ENCODE data around the gene ULK3.

ULK3 gene

DNA sequence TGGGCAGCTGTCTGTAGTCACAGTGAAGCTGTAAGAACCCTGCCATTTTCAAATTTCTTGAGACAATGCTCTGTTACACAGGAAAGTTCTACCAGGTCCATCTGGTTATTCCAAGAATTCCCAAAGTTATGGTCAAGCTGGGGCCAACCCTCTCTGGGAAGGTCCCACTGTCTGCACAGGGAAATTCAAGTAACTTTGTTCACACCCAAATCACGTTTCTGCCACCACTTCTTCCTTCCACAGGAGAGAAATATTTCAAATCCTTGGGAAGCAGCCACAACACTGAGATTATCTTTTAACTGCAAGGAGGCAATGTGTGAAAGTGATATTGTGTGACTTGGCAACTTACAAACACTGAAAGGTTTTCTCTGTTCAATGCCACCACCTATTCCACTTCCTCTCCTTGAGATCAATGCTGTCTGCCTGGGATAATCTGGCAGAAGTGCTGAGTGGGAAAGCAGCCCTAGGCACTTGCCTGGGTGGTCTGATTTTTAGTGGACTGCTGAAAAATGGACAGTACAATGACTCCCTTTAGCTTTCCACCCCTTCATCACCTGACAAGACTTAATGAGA is 24.6 kb upstream of the ULK3 start:
- DNase-seq (ENCODE audit: low read depth) = no peak

- no peak for DNase-seq (ENCODE audit: low read depth)
Measured at GRCh38 chr15:74866090-74866489, 23.1 kb upstream of the ULK3 start.

DNA sequence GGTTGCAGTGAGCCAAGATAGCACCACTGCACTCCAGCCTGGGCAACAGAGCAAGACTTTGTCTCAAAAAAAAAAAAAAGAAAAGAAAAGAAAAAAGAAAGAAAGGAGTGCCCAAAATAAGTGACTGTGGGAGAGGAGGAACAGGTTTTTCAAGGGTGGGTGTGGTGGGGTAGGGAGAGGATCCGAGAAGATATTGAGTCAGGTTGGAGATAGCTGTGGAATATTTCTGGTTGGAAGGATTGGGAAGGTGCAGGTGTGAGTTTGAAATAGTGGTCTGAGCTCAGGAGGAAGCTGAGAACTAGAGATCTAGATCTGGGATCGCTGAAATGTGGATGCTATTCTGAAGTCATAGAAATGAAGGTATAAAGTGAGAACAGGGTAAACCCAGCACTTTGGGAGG is 22.4 kb upstream of the ULK3 start:
- no peak for DNase-seq (ENCODE audit: low read depth)

DNA sequence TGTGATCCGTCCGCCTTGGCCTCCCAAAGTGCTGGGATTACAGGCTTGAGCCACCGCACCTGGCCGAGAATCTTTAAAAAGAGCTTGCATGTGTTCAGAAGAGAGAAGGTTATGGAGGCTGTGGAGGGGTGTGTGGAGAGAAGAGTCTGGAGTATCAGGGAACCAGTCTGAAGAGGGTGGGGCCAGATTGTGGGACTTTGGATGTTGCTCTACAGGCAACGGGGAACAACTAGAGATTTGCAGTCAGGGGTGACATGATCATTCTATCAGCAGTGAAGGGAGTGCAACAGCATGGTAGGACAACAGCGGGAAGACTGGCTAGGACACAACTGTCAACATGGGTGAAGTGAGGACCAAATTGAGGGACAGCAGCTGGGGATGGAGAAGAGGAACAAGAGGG is 21.3 kb upstream of the ULK3 start:
- DNase-seq (ENCODE audit: low read depth) = no peak

- DNase-seq (ENCODE audit: low read depth) = no peak
Measured at GRCh38 chr15:74863239-74864056, 20.5 kb upstream of the ULK3 start.

DNA sequence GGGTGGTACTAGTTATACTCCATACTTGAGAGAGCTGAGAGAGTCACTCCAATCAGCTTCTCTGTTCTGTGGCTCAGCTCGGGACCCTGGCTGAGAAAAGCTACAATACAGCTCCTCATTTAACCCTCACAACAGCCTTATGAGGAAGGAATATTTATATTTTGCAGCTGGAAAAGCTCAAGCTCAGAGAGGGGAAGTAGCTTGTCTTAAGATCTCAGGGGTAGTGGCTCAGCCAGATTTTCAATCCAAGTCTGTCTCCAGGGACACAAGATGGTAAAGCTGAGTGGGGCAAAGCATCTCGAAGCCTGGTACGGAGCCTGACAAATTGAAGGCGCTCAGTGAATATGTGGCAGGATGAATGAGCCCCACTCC is 15.4 kb upstream of the ULK3 start:
- no peak for DNase-seq (ENCODE audit: low read depth)

- no peak for DNase-seq (ENCODE audit: low read depth)
Measured at GRCh38 chr15:74857671-74858368, 14.9 kb upstream of the ULK3 start.

DNA sequence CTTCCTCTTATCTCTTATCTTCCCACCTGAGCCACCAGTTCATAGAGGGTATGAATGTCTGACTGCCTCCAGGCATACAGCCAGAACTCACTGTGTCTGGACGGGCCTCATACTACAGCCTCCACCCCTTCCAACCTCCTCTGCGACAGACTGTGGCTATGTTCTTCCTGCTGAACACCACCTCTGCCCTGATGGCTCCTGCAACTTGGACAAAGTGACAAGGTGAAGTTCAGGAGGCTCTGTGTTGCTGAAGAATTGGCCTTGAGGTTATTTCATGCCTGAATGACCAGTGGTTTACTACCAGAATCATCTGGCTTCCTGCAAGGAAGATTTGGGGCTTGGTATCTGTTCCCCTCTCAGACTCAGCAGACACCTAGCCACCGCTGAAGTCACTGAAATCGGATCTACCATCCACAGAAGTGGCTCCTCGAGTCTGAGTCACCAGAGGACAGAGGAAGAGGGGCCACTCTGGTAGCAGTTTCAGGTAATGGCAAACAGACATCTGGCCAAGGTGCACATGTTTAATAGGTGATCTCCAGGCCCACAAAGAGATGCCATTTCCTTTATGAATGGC is 14.2 kb upstream of the ULK3 start:
- no peak for DNase-seq (ENCODE audit: low read depth)

DNA sequence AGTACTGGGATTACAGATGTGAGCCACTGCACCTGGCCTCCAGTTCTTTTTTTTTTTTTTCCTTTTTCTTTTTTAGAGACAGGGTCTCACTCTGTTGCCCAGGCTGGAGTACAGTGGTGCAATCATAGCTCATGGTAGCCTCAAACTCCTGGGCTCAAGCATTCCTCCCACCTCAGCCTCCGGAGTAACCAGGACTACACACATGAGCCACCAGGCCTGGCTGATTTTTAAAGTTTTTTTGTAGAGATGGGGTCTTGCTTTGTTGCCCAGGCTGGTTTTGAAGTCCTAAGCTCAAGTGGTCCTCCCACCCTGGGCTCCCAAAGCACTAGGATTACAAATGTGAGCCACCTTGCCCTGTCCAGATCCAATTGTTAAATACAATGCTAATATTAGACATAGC is 13.6 kb upstream of the ULK3 start:
- no peak for DNase-seq (ENCODE audit: low read depth)

DNA sequence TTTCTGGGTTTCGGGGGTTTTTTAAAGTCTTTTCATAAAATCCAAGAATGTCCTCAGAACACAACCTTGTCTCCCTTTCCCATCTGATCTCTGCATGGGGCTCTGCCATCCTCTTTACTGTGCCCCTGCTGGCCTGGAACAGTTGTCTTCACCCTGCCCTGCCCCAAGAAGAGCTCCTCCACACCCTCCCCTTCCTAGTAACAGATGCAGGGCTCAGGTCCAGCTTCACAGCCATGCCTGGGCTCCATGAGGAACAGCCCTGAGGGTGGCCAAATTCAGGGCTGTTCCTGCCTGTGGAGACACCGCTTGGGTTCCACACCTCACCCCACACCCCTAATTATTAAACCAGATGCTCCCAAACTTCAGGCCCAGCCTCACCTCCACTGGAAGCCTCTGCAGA is 12.9 kb upstream of the ULK3 start:
- no peak for DNase-seq (ENCODE audit: low read depth)

DNA sequence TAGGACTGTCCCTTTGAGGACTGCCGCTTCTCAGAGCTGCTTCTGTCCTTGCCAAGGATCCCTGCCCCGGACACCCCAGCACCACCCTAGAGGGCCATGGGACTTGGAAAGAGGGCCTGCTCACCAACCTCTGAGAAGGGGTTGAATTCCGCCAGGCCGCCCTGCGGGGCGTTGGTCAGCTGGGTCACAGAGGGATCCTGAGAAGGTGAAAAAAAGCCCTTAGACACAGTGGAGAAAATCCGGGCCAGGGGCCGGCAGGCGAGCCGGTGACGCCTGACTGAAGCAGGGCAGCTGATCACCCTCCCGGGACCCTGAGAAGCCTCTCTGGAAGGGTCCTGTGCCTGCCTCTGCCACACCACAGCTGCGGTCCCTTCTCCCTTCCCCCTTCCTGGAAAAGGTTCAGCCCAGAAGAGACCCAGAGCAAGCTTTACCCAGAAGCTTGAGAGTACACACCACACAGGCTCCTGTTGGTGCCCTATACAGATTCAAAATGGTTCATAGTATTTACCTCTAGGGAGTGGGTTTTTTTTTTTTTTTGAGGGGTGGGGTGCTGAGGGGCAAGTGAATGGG is 11.6 kb upstream of the ULK3 start:
- DNase-seq (ENCODE audit: low read depth) = no peak

GRCh38 chr15:74851960-74852359 is 9.0 kb upstream of the ULK3 start:
- no peak for DNase-seq (ENCODE audit: low read depth)

DNA sequence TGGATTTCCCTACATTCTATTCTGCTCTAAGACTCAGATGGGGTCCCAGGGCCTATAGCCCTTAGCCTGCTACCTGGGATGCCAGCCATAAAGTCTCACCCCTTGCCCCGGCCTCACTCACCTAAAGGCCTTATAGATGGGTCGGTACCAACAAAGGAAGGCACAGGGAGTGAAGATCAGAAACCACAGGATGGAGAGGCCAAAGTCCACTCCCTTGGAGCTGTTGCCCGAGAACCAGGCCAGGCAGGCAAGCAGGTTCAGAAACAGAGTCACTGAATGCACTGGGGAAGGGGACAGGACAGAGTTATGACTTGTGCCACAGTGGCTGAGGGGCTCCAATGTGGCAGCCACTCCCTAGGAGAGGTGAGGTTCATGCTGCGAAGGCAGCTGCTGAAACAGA is 7.4 kb upstream of the ULK3 start:
- DNase-seq (ENCODE audit: low read depth) = no peak

DNA sequence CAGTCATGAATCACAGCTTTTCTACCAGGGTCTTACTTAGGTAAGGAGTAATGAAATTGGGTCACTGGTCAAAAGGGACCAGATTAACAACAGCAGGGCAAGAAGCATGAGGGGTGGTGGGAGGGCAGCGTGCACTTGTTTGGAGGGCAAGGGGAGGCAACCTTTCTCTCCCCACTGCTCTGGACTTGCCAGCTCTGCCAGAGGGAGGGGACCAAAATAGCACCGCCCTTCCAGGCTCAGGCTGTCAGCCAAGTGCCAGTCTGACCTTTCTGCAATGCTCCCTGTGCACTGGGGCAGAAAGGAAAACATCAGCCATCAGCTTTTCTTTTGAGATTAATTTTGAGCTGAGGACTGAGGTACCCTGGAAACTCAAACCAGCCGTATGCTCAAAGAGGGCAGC is 4.5 kb upstream of the ULK3 start:
- DNase-seq (ENCODE audit: low read depth) = no peak

DNA sequence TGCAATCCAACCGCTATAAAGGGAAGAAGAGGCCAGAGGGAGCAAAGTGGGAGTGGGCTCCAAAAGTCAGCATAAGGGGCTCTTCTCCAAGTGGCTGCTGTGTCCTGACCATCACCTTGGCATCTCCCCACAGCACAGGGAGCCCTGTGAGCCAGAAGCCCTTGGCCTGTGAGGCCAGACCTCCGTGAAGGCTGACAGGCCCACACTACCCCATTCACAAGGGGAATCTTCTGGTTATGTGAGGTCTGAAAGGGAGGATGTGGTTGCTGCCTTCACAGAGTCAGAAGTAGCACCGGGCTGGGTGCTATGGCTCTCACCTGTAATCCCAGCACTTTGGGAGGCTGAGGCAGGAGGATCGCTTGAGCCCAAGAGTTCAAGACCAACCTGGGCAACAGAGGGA is 2.6 kb upstream of the ULK3 start:
- no peak for DNase-seq (ENCODE audit: low read depth)

- DNase-seq (ENCODE audit: low read depth) = peak; percentile 24
Measured at GRCh38 chr15:74845208-74845568, 2.2 kb upstream of the ULK3 start.

DNA sequence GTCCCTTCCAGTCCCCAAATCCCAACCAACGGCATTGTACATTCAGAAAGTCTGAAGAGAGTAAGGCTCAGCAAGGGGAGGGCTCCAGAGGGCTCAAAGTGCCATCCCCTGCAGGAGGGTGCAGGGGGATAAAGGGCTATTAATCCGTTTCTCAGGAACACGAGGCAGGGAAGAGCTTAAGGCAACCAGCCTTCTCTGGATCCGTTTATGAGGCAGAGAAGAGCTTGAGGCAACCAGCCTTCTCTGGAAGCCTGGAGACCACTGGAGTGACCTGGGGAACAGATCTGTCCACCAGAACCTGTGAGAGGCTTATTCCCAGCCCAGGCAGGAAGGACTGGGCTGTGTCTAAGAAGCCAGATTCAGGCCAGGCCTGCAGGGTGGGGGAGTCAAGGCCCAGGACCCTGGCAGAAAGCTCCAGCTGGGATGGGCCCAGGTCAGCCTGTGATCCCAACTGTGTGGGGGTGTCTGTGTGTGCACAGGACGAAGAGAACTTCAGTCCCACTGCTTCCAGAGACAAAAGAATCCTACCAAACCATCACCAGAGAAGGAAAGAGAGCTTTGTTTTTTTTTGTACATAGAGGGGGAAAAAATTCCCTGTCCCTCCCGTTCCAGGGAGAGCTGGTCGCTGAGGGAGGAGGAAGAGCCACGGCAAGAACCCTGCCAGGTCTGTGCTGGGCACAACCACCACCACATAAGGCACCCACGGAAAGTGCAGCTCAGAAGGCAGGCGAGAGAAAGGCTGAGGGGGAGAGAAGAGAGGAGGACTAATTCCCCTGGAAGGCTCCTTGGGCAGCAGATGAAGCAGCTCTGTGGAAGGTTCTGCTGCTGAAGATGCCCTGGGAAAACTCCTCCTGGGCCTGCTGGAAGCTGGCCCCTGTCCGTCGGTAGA is 1.6 kb upstream of the ULK3 start:
- no peak for DNase-seq (ENCODE audit: low read depth)

- DNase-seq (ENCODE audit: low read depth) = no peak
Measured at GRCh38 chr15:74843891-74844299, 939 bp upstream of the ULK3 start.

DNA sequence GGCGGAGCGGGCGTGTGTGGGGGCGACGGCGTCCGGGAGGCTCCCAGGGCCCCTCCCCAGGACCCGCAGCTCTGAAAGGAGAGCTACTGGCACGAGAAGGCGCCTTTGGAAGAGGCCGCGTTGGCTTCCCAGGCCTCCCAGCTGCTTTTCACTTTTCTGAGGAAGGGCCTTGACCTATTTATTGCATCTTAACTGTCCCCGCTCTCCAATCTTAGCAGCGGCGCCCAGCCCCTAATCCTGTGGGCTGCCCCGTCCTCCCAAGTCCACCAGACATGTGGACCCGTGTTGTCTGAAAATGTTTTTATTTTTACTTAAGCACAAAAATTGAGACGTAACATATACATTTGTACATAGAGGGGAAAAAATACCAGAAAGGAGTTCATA is 481 bp upstream of the ULK3 start:
- DNase-seq (ENCODE audit: low read depth) = no peak

DNA sequence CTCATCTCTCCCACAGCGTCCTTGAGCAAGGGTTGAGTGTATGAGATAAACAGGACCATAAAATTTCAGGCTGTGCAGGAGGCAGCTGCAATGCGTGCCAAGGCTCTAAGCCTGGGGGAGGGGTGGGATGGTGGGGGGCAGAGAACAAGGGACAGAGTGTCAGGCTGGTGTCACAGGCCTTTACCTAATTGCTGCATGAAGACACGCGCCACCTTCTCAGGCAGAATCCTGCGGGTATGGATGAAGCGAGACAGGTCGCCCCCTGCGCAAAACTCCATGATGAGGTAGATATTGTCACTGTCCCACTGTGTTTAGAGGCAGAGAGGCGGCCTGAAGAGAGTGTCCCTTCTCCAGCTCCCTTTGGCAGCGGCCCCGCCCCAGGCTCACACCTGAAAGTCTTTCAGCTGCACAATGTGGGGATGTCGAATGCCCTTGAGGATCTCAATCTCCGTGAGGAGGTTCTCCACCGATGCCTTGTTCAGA is 1.0 kb downstream of the ULK3 start:
- no peak for DNase-seq (ENCODE audit: low read depth)
